ENCODE results near the gene DAAM2.

- no peak for TF ChIP-seq CTCF (conservative IDR thresholded peaks at IDR 0.05)
- TF ChIP-seq ZFX (IDR thresholded peaks at IDR 0.05) = no peak
Measured at GRCh38 chr6:39830444-39830843, 38.3 kb downstream of the DAAM2 start.

Measured in C4-2B (cell line).